GM18870 (cell line): Measurements from ENCODE around the gene MGLL.

Source experiments
- ATAC-seq: cut with Tn5 transposase; IDR thresholded peaks from one replicate; pipeline ENCODE4 v1.9.1; 2021; ENCODE audit warnings: moderate library complexity; ENCODE audit not compliant: unreplicated experiment

Gene MGLL

DNA sequence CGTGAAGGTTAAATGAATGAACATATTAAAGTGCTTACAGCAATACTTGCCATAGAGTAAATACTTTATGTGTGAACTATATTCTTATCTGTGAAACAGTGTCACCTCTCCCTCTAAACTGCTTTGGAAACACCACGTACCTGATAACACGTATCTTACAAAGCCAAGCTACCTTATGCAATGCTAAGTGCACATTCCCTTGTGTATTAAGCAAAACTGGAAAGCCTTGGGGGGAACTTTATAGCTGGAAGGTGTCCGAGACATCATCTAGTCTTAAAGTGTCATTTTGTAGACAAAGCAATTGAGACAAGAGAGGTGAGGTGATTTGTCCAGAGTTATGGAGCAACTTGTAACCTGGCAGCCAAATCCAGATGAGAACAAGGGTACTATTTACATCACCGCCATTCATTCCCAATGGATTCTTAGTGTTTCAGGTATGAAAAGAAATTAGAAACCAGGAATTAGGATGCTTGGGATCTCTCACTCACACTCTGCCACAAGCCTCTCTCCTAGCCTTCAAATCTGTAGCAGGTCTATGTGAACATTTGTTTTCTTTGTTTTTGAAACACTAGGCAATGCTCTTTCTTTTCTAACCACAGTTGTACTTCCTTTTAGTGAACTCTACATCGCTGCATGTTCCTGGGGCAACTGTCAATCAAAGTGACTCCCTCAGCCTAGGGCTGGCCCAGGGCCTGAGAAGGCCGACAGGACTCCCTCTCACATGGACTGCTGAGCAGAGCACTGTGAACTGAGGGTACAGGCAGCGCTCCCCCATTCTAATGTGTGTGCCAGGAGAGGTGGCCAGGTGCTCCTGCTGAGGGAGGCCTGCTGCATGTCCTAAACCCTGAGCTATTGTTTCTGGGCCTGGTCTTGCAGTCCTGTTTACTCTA is 13.9 kb upstream of the MGLL start:
- ATAC-seq: peak; percentile 76

DNA sequence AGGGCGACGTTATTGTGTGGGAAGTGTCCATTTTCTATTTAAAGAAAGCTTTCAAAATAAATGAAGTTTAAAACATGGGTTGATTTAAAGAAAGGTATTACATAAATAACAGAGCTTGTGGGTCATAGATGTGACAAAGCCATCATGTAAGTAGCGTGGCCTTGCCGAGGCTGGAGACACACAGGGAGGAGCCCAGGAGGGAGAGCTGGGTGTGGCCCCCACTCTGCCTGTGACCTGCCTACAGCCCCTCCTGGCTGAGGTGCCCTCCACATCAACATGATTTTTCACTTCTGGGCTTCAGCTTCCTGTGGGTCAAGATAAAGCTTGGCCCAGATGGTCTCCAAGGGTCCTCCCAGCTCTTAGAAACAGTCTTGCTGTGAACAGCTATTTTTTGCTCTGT is 12.5 kb upstream of the MGLL start:
- ATAC-seq: no peak

DNA sequence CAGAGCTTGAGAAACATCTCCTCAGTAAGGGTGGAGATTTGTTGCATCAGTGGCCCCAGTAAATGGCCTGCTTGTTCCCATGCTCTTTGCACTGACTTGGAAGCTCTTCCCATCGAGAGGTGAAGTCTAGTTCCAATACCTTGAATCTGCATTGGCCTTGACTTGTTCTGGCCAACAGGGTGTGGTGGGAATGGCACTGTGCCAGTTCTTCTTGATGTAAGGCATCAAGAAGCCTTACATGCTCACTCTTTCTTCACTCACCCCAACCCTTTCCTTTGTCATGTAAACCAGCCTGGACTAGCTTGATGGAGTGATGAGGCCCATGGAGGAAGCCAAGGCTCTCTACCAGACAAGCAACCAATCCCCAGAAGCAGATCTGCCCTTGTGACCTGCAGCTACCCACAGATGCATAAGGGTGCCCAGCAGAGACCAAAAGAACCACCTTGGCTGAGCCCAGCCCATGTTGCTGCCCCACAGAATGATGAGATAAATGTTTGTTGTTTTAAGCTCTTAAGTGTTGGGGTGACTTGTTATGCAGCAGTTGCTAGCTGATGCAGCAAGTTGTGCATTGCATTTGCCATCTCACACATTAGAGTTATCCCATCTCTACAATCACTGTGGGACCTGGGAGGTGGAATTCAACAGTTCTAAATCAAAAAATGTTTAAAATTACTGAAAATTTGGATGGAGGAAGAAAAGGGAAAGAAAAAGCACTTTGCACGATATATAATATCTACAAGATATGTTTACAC is 11.1 kb upstream of the MGLL start:
- no peak for ATAC-seq

DNA sequence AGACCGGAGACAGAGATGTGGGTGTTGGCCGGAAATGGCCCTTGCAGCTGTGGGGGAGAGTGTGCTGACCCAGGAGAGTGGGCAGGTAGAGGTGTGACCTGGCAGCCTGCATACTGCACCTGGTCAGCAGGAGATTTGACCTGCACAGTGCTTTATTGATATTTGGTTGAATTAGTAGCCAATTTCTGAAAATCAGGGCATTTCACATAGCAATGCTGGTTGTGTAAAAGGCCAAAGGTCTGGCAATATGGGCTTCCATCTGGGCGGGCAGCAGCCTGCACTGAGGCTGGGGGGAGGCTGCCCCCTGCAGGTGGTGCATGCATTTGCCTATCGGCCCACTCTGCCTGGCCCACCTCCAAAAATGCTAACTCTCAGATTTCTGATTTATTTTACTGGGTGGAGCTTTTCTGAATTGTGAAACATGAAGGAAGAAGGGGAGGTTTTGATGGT is 9.4 kb upstream of the MGLL start:
- no peak for ATAC-seq

DNA sequence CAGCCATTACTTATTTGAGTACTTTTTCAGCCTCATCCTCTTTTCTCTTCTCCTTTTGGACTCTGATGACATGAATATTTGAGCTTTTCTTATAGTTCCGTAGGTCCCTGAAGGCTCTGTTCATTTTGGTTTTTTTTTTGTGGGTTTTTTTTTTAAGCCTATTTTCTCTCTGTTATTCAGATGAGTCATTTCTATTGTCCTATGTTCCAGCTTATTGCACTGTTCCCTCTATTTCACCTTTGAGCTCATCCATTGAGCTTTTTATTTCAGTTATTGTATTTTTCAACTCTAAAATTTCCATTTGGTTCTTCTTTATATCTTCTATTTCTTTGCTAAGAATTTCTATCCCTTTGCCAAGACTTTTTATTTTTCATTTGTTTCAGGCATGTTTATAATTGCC is 7.2 kb upstream of the MGLL start:
- ATAC-seq: no peak

DNA sequence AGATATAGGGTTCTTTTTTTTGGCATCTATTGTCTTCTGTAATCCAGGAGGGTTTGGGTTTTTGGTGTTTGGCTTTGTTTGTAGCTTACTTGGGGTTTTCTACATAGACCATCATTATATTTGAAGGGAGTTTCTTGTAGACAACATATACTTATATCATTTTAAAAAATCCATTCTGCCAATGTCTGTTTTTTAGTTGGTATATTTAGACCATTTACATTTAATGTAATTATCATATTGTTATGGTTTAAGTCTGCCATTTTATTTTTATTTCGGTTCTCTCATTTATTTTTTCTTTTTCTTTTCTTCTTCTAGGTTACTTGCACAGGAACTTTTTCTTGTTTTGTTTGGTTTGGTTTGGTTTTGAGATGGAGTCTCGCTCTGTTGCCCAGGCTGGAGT is 5.5 kb upstream of the MGLL start:
- ATAC-seq: no peak

DNA sequence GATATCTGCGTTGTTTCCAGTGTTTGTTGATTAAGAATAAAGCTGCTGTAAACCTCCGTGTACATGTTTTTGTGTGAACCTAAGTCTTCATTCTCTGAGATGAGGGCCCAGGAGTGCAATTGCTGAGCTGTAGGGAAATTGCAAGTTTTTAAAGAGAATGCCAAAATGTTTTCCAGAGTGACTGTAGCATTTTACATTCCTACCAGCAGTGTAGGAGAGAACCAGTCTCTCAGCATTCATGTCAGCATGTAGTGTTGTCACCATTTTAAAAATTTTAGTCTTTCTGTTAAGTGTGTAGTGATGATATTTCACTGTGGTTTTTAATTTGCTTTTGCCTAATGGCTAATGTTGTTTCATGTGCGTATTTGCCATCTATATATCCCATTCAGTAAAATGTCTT is 3.4 kb upstream of the MGLL start:
- ATAC-seq: no peak

DNA sequence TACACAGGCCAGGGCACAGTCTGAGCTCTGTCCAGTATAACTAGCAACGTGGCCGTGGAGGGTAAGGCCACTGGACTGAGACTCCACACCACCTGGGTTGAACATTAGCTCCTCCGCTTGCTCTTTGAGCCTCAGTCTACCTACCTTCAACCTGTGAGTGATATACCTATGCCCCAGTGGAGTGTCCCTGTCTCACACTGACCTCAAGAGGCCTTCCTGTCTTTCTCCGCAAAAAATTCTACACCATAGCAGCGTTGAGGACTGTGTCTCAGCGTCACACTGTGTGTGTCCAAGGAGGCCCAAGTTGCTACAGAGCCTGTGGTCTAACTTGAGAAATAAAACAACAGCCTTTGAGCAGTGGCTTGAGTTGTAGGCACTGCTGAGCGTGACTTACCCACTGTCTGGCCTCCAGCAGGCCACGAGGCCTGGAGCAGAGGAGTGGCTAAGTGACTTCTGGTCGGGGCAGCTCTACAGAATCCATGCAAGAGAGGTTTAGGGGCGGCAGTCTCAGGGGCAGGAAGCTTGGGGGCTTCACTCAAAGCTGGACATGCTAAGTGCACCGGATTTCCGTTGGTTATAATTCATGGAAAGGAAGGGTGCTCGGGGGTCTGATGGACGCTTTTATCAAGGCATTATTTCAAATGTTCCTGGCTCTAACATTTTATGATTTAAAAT is 2.0 kb upstream of the MGLL start:
- no peak for ATAC-seq

DNA sequence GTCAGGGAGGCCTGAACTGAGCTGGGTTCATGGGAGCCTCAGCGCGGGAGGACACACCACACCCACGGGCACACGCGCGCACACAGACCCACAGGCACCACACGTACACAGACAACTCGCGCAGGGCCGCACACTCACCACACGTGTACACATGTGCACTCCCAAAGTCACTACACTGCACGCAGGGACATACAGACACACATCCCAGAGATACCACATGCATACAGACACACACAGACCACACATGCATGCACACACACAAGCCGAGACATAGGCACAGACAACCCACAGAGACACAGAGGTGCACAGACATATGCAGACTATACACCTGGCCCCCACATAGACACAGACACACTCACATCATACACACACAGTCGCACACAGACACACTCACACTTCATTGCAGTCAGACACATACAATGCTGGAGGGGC is 1.1 kb upstream of the MGLL start:
- no peak for ATAC-seq

DNA sequence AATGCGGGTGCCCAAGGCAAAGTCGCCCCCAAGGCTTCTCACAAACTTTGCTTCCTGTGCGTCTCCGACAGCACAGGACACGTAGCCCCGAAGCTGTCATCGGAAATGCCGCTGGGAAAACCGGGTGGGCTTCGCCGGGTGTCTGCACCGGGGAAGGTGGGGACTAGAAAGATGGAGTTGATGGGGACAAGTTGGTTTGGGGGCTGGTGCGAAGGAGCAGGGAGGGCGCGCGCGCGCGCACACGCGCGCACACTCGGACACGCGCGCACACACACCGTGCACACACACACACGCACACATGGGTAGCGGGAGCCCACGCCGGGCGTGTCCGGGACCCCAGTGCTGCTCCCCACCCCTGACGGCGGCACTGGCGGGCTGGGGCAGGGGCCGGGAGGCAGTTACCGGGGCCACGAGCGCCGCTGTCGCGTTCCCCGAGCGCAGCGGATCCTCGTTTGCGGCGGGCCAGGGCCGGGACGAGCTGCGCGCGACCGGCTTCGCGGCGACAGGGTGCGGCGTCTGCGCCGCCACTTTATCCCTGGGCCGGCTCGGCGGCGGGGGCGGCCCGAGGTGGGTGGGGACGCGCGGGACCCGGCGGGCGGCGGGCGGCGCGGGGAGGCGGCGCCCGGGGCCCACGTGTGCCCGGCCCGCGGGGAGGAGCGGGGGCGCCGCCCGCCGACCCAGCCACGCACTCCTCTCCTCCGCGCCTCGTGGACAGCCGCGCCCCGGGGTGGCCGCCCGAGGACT is 539 bp upstream of the MGLL start:
- no peak for ATAC-seq

DNA sequence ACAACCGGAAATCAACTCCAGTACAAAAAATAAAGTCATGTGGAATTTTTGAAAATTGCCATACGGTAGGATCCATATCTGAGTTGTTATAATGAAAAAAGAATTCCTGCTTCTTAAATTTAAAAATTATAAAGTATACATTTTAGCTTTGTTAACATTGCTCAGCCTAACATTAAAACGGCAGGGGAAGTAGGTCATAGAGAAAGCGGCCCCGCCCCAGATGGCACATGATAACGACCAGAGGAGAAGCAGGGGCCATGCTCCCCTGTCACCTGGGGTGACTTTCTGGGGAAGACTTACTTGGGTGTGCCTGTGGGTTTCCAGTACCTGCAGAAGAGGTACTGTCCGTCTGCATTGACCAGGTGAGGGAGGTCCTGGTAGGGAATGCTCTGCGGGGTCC is 921 bp downstream of the MGLL start:
- no peak for ATAC-seq

DNA sequence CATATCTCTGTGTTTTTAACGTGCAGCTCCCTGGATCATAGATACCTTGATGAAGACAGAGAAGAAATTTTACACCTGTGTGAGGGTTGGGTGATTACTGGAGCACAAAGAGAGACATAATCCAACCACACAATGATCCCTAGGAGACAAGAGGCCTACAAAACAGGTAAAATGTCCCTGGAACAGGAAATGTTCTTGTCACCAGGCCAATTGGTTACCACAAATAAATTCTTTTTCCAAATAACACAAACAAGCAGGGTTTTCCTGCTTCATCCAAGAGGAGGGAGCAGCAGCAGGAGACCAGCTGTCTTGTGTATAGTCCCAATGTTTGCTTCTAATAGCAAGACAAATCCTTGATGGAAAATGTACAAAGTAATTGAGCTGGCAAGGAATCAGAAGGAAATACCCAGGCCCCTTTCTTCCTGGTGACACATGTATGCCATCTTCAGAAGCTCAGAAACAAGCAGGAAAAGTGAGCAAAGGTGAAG is 1.4 kb downstream of the MGLL start:
- no peak for ATAC-seq

DNA sequence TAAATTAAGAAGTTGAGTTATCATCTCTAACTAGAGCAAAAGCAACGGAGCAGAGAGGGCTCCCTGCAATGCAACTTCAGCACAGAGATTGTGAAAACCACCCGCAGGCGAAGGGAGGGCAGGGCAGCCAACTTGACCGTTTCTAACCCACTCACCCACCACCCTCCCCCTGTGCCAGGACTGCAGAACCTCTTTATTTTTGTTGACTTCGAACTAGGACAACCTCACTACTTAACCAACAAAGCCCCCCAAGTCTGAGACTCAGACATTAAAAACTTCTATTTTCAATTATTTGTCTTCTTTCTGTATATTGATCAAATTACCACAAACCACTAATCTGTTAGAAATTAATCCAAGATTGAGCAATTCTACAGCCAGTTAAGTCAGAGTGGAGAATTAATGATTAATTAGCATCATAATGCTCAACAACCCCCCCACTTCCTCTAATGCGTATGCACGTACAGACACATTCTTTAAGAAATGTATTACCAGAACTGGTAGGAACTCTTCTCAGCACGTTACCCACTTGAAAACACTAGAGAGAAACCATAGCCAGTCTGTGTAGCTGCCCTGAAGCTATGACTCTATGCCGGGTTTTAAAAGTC is 2.0 kb downstream of the MGLL start:
- ATAC-seq: no peak

DNA sequence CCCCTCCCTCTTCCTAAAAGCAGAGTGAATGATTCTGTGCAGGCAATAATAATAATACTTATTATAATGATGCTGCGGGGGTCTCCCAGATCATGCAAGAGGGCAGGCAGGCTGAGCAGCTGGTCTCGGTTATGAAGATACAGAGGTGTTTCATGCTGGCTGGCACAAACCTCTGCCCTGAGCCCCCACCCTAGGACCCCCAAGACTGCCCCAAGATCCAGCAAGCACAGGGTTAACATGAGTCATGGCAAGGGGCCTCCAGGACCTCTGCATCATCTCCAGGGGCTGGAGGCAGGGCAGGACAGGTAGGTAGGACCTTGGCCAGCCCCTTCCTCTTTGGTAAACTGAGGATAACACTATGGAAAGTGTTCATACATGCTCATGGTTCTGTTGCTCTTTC is 2.7 kb downstream of the MGLL start:
- ATAC-seq: no peak

DNA sequence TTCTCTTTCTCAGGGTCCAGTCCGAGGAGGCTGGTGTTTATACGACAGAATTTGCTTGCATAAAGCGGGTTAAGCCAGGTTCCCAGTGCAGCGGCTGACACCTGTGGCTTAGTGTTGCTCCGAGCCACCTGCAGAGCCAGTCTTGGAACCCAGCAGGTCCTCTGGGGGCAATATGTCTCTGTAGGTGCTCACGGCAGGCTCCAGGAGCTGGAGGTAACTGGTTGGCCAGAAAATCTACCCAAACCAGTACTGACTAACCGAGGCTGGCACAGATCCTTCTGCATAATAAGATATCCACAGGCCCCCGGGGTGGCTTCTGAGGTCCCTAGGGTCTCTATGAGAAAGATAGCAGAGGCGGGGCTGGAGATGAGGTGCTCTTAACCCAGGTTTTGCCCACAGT is 3.2 kb downstream of the MGLL start:
- ATAC-seq: no peak

DNA sequence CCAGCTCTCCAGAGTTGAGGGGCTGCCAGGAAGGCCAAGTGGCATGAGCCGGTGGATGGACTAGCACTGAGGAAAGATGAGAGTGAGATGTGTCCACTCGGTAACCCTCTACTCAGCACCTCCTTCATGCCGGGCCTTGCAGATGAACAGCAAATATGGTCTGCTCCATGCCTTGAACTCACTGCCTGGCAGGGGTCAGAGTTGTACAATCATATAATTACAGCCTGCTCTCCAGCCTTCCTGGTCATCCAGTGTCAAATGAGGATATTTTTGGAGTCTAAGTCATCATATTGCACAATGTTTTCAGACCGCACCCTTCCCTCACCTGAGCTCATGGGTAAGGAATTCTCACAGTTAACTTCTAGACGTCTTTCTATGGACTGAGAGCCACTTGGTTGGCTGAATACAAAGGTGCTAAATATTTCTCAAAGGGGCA is 4.9 kb downstream of the MGLL start:
- no peak for ATAC-seq

DNA sequence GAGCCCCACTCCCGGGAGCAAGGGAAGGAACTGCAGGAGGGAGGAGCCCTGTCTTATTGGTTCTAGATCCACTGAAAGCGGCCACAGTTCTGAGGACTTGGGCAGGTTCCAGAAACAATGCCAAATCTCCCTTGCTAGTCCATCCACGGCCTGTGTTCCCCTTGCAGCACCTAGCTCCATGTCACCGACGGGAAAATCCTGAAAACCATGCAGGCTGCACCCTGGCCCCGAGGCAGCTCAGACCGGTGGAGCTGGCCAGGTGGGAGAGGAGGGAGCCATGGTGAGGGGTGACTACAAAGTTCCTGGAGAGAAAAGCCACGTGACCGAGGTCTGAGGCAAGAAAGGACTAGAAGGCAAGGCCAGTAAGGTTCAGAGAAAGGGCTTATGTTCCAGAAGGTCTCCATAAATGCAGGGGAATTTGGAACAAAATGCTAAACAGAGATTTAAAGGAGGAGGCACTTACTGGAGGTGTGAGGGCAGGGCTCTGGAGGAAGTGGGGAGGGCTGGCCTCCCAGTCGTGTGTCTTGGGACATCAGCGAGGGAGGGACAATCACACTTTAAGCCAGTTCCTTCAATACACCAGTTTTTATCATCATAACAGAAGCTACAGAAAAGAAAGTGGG is 5.4 kb downstream of the MGLL start:
- no peak for ATAC-seq

DNA sequence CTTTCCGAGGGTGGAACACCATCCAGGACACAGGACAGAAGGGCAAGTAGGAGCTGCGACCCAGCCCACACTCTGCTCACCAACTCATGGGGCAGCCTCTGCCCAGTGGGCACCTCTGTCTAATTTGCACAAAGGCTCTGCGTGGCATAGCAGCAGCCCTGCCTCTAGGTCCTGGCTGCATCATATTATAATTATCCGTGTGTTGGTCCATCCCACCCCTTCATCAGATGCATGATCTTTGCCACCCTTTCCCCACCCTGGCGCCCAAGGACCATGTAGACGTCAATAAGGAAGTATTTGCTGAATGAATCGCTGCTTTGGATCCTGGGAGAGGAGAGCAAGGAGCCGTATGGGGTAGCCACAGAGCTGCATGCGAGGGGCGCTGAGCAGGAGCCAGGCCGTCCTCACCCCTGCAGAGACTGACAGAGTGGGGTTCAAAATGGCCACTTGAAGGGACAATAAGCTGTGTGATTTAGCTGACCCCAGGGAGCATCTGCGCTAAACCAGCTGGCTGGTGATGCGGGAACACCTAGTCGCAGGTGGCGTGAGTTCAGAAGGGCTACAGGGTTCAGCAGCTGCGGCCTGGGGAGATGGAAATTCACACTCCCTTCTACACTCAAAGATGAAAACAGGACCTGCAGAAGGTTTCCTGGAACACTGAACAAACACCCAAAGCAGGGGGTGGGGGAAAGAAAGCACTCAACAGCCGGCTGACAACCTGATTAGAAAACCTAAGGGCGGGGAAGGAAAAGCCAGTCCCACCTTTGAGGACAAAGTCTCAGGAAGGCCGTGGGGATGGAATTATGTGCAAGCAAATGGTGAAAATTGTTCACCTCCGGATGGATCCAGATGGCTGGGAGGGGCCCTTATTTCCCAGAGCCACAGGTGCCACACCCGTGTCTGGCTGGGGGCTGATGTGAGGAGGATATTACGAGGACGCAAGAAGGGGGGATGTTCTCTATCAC is 6.4 kb downstream of the MGLL start:
- ATAC-seq: no peak

DNA sequence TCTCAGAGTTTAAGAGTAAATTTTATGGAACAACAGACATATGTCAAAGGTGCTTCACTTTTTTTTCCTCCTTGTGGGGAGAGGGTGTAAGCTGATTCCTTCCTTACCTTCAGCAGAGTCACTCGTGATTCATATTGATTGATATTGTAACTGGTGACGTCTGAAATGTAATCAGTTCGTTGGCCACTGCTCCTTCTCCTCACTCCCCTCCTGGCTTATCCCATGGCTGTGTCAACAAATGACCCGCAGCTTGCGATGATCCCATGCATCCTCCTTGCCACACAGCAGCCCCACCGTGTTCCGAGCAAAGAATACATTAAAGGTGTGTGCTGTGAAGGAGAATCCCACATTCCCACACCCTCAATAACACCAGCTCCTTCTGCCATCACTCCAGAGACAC is 7.3 kb downstream of the MGLL start:
- no peak for ATAC-seq
